HG03025 (cell line): ENCODE measurements around the gene SCAANT1.
A peak's percentile ranks its signal among the peaks of the same experiment; 100 is the strongest.

ENCODE experiments used
- ATAC-seq: cut with Tn5 transposase; IDR thresholded peaks from one replicate; pipeline ENCODE4 v1.9.1; 2021; ENCODE audit warnings: mild to moderate bottlenecking, moderate library complexity; ENCODE audit not compliant: unreplicated experiment, low FRiP score

Gene SCAANT1

DNA sequence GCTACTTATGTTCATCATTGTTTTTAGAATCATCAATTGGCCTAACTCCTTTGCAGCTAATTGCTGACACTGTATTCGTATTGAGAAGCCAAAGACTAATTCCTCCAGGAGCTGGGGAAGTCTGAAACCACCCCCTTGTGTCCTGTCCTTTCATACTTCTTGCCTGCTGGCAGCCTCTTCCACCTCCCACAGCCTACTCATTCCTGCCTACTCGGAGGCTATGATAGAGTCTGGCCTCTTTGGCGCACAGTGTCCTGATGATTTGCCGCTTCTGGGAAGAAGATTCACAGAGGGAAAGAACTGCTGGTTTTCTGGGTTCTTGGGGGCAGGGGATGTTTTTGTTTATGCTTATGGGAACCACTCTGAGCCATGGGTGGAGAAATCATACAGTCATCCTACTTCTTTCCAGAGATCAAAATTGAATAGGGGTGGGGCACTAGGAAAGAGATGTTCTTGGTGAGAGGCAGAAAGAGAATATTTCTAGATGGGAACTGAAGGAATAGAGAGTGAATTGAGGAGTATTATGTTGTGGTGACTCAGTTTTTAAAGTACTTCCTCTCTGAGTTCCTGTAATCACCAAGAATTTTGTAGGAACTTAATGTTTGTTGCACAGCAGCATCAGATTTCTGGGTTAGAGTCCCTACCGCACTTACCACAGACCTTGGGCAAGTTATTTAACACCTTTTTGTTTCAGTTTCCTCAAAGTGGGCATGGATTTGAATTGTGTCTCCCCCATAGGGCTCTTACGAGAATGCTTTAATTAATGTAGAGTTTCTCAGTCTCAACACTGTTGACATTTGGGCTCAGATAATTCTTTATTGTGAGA lies 22.1 kb upstream of the SCAANT1 start:
- no peak for ATAC-seq

DNA sequence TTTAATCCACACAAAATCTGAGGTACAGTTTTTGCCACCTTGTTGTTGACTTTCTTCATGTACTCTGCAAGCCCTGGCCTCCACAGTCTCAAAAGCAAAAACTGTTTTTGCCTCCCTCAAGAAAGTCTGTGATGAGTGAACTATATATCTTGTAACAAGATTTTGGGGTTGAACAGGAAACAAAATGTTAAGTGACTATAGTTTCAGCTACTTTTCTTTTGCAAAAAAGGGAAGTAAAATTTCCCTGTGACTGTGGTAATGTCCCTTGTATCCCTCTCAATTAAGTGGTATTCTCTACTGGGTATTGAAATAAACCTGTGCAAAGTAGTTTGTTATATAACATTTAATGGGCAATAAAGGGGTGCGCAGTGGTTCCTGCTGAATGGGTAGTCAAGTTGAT lies 21.3 kb upstream of the SCAANT1 start:
- peak; percentile 59 for ATAC-seq

DNA sequence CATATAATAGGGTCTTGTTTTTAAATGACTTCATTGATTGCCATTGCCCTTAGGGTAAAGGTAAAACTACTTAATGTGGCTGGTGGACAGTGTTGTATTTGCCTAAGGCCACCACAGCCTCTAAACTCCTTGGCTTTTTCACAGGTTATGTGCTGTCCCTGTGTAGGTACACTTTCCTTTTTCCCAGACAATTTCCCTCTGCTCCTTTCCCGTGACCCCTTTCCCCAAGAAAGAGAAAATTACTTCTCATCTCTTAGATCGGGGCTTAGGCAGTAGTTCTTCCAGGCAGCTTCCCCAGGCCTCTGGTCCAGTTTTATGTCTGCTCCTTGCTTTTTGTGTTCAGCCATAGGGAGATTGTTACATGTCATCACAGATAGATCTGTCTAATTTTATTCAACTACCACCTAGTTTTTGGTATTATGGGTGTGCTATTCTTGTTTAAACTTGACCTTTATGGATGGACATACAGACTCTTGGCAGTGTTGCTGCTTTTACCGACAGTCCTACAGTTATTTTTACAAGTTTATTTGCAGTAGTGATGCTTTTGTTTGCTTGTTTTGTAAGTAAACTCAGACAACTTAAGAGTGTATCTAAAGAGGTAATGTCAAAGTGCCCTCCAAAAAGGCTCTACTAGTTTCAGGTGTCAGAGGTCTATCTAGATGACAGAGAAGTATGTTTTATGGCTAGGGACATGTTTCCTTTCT lies 20.5 kb upstream of the SCAANT1 start:
- no peak for ATAC-seq

DNA sequence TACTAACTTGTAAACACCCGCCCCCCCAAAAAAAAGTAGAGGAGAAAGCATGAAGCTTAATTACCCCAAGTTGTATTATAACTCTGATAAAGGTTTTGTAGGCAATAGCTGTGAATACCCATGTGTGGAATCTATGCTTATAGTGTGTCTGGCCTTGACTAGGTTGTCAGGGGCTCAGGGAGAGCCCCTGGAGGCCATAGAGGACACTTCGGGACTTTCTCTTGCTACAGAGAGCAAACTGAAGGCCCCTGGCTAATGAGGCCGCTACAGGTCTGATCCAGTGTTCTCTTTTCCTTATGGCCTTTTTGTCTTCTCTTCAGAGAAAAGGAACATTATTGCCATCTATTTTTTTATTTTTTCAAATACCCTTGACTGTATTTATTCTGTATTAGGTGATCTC lies 19.1 kb upstream of the SCAANT1 start:
- ATAC-seq: no peak

DNA sequence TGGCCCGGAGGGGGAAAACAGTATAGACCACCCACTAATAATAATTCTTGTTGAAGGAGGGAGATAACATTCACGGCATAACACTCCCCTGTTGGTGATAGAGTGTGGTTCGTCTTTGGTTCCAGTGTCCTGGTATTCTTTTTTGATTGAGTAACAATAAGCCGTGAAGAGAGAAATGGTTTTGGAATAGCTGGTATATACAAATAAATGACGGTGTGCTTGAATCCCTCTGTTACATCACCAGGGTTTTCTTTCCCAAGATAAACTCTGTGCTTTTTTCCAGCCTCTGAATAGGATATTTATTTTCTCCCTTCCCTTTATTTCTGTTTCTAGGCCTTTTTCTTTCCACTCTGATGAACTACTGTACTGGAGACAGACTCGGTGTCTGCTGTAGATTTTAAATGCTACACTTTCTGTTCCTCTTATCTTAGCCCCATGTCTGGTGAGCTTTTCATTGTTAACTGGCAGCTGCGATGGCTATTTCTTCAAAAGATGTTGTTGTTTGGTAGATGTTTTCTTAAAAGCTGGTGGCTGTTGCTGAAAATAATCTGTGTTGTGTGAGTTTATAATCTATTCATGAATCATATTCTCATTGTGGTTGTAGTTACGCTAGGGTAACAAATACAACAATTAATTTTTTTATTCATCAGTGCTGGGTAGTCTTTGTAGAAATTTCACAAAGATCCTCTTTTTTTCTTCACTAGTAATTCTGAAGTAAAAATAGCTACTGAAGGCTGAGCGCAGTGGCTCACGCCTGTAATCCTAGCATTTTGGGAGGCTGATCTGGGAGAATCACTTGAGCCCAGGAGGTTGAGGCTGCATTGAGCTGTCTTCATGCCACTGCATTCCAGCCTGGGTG lies 15.5 kb upstream of the SCAANT1 start:
- ATAC-seq: peak; percentile 88

DNA sequence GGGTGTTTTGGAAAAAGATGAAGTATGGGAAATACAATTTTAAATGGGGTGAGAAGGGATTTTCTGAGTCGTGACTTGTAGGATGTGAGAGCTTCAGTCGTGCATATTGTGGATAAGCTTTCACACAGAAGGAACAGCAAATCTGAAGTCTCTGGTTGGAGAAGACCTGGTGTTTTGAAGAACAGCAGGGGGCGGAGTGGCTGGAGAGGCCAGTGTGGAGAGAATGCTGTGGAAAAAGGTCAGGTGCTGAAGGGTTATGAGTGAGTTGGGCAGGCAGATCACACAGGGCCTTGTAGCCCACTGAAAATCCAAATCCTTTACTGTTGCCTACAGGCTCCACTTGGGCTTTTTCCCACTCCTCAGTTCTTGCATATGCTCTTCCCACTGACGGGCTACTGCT lies 14.1 kb upstream of the SCAANT1 start:
- no peak for ATAC-seq

DNA sequence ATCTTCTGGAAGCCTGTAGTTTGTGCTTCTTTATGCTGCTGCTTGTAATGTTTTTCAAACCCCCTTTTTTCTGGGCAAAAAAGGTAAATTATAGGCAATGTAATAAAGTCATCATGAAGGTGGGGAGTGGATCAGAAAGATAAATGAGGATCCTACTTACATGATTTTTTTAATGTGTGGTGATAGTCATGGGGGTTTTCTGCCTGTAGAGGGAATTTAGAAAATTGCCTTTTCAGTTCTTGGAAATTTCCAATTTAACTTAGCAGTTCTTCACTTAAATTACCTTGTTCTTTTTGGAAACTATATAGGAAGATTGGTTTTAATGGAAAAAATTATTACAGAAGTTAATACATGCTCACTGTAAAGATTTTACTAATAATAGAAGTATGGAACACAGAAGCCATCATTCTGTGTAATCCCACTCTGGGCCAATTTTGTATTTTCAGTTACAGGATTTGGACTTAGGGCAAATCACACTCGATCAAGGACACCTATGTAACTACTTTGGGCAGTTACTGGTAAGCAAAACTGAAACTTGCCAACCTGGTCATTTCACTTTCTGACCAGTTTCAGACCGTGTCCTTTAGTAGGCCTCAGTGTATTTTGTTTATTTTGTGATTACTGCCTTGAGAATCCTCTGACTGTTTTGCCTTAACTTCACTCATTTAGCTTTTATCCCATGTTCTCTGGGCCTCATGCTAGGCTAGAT lies 10.5 kb upstream of the SCAANT1 start:
- no peak for ATAC-seq

DNA sequence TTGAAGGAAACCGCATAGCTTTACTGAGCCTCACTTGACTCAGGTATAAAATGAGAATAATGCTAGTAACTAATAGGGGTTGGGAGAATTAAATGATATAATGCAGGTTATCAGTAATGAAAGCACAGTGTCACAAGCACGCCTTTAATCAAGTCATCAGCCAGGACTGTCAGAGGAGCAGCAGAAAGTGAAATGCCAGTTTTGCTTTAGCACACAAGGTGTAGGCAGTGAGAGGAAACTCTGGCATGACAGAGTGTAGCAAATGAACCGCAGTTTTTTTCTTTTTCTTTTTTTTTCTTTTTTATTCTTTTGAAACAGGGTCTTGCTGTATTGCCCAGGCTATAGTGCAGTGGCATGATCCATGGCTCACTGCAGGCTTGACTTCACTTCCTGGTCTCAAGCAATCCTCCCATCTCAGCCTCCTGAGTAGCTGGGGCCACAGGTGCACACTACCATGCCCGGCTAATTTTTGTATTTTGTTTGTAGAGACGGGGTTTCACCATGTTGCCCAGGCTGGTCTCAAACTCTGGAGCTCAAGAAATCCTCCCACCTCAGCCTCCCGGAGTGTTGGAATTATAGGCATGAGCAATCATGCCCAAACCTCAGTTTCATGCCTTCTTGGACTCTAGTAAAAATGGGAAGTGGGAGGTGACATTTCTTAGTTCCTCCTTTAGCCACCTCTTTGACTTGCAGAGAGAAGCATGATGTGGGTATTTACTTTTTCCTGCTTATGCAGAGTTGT lies 9.7 kb upstream of the SCAANT1 start:
- peak; percentile 88 for ATAC-seq

DNA sequence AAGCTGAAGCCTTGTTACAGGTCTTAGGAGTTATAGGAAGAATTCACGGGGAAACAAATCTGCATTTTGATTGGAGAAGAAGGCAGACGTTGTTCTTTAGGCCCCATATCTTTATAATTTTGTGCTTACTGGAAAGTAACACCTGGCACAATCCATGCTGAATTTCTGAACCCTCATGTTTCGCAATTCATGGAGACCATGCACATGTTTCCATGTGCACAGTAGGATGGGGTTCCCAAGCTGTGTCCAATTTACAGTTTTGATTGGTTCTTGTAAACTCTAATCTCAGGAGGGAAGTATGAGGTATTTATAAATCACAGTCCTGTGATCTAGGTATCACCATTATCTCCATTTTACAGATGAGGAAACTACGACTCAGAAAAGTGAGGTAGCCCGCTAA lies 7.8 kb upstream of the SCAANT1 start:
- ATAC-seq: no peak

DNA sequence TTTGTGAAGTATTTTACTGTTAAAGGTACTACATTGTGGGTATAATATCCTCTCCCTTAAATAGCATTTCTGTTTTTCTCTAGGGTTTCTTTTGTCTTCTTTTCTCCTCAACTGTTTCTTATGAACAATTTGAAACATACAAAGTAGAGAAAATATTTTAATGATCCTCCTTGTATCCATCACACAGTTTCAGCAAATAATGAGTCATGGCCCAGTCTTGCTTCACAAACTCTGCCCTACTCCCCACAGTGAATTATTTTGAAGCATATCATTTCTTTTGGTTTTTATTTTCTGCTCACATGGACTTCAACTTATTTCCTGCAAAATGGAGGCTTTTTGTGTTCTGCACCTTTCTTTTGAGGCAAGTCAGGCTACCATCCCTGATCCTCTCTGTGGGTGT lies 6.1 kb upstream of the SCAANT1 start:
- ATAC-seq: no peak

DNA sequence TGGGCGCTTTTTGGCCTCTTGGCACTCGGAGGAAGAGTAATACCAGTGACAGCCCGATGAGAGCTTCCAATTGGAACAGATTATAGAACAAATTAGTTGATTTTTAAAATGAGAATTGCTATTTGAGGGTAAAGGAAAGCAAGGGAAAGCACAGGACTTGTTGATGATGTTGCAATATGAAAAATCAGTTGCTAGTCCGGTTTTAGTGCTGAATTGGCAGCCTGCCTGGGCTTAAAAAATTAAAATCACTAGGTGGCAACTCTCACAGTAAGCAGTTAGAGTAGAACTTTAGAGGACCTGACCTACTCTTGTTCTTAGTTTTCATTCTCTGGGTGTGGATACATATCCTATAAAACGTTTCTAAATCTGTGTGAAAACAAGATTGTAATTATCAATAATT lies 2.1 kb upstream of the SCAANT1 start:
- no peak for ATAC-seq

DNA sequence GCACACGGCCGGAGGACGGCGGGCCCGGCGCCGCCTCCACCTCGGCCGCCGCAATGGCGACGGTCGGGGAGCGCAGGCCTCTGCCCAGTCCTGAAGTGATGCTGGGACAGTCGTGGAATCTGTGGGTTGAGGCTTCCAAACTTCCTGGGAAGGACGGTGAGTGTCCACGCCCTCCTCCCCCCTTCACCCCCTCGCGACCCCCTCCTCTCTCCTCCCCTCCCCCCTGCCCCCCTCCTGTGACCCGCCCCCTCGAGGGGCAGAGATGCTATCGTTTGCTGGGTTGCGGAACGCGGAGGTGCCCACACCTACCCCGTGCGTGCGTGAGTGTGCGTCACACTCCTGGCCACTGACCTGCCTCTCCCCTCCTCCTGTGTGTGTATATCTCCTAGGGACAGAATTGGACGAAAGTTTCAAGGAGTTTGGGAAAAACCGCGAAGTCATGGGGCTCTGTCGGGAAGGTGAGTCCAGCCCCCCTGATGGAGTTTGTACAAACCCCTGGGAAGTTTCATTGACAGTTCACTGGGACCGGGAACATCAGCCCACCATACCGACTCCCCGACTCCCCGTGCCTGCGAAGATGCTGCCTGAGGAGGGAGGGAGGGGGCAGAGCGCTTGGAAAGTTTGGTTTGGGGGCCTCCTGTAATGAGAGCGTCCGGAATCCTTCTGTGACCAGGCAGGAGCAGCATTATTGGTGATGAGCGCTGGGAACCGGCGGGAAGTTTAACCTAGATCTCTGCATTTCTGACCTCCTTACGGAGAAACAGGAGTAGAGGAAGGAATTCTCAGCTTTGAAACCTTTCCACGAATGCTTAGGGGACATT lies 795 bp upstream of the SCAANT1 start:
- ATAC-seq: peak; percentile 10

DNA sequence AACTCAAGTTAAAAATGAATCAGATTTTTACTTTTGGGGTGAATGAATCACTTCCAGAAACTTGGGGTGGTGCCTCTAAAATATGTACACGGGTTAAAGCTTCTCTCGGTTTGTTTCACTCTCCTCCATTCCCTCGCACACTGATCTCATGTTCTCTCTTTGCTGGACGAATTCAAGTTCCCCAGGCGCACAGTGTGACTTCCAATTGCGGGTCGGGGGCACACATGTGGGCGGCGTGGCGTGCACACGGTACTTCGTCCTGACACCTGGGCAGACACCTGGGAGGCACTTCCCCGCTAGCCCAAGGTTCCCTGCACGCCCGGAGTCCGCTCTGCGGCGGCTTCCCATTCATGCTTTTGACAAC lies 692 bp downstream of the SCAANT1 start:
- ATAC-seq: no peak

DNA sequence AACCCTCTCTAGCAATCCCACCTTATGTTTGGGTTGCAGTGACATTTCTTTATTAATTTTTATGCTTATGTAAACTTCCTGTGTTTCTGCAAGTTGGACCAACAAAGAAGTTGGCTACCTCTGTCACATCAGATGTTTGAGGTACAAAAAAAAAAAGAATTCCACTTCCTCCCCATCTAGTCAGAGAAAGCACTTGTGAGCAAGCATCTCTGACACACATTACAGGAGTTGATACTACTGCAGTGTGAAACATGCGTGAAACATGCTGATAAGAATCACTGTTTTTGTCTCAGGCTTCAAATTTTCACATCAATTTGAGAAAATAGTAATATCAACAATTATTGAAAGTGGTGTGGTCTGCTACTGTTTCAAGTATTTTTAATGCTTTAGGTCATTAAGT lies 1.3 kb downstream of the SCAANT1 start:
- no peak for ATAC-seq

DNA sequence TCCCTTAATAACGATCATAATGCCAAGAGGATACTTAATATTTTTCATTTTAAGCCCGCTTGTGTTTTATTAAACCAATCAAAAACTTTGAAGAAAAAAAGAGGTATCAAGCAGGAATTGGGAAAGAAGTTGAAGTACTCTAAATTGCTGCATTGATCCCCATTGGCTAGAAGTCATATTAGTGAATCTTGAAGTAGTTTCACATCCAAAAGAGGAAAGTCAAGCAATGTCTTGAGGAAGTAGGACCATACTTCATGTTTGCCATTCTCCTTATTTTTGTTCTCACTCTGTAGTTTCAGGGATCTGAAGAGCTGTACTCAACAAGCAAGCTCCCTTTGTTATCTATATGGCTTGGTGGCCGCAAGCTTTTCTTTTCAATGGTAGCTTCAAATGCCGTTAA lies 2.2 kb downstream of the SCAANT1 start:
- ATAC-seq: no peak

DNA sequence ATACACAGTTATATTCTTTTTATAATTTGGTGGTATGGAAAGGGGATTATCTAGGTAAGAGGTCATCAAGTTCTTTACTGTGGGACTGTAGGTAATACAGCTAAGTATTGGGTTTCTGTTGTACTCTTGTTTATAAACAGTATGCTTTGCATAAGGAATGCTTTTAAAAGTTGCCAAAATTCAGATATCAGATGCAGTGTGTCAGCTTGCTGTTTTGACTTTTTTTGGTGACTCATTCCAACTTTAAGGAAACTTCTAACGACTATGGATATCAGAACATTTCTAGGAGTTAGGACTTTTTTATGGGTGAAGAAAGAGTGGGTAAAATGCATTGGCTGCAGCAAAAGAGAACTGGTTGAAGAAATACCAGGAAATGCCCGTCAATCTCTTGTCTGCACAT lies 2.8 kb downstream of the SCAANT1 start:
- no peak for ATAC-seq

DNA sequence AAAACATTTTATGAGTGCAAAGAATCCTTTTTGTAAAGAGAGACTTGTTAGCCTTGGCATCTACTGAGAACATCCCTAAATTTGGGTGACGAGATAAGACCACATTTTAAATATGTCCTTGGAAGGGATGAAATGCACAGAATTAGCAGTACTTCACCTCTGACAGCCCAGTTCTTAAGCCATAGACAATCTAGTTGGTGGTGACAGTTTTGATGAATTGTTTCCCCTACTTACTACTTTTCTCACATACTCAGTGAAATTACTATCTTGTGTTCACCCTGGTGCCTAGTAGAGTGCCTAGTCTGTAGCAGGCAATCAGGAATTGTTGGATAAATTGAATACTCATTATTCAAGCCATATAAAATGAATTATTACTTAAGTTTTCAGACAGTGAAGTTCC lies 3.4 kb downstream of the SCAANT1 start:
- no peak for ATAC-seq

DNA sequence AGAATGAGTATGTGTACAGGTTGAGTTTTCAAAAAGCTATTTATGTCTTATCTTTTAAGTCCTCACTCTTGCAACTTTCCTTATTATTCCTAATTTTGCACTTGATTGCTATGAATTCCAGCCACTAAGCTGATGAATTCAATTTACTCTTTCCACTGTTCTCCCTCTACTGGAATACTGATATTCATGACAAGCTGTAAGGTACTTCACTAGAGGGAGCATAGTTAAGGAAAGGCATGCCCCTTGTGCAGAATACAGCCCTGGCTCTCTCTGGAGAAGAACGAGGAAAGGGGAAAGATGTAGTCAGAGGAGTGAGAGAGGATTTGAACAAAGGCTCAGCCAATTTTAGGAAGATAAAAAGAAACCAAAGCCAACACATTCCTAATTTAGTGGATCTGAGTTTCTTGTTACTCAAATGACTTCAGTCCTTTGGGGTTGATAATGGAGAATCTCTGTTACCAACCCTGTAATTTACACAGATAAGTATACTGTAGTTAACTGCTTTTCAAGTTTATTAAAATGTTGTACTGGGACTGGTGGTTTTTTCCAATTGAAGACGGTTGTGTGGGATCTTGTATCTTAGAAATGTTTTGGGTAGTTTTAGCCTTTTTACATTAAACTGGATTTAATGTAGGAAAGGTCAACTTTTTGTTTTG lies 4.0 kb downstream of the SCAANT1 start:
- ATAC-seq: no peak
